ENCODE measurements around the gene GRID2. TPM values are rescaled to one million over a fixed set of nuclear protein-coding genes. Genes with fewer than 3 reads are reported as not detected.

The GRID2 gene
- polyA plus RNA-seq, 1 donor from 2014 or later = 14.9 TPM

GRCh38 chr4:93759506-93759905 lies 1455.7 kb downstream of the GRID2 start:
- H3F3A ChIP-seq (ENCODE audit: insufficient read depth, low read length, poor library complexity, severe bottlenecking) = no peaks in the 10 kb centered on the region
- no peak overlapping the region for H2AFZ ChIP-seq (ENCODE audit: low read depth, low read length)
- no peak overlapping the region for H3K27ac ChIP-seq (ENCODE audit: low read length)
- H3K36me3 ChIP-seq (ENCODE audit: insufficient read depth, low read length) = no peaks in the 10 kb centered on the region
- H4K20me1 ChIP-seq (ENCODE audit: insufficient read depth) = no peaks in the 10 kb centered on the region
- no peaks in the 10 kb centered on the region for H3K9me3 ChIP-seq (ENCODE audit: low read length)
- no peaks in the 10 kb centered on the region for H3K79me2 ChIP-seq (replicated peaks; ENCODE audit: insufficient read depth, low read length)
- no peak overlapping the region for H3K4me3 ChIP-seq (ENCODE audit: low read length)
- H3K9ac ChIP-seq (ENCODE audit: low read length) = no peak overlapping the region
- no peaks in the 10 kb centered on the region for H3K9me2 ChIP-seq (ENCODE audit: insufficient read depth, low read length)
- TF ChIP-seq REST (IDR thresholded peaks at IDR 0.05; ENCODE audit: borderline replicate concordance) (no peak), RAD21 (conservative IDR thresholded peaks at IDR 0.05) (no peak)
- no peak overlapping the region for H3K4me2 ChIP-seq (ENCODE audit: low read length)
- no peaks in the 10 kb centered on the region for H3K27me3 ChIP-seq (ENCODE audit: insufficient read depth, low read depth, low read length)

- Histone ChIP-seq H3K27me3 (ENCODE audit: insufficient read depth, low read depth, low read length) (no peaks in the 10 kb centered on the region), H3K4me3 (ENCODE audit: low read length) (no peak overlapping the region), H3K4me2 (ENCODE audit: low read length) (no peak overlapping the region), H3F3A (ENCODE audit: insufficient read depth, low read length, poor library complexity, severe bottlenecking) (no peaks in the 10 kb centered on the region), H3K9me3 (ENCODE audit: low read length) (no peaks in the 10 kb centered on the region), H3K27ac (ENCODE audit: low read length) (no peak overlapping the region), H3K9me2 (ENCODE audit: insufficient read depth, low read length) (no peaks in the 10 kb centered on the region), H2AFZ (ENCODE audit: low read depth, low read length) (no peak overlapping the region), H4K20me1 (ENCODE audit: insufficient read depth) (no peaks in the 10 kb centered on the region), H3K79me2 (replicated peaks; ENCODE audit: insufficient read depth, low read length) (no peaks in the 10 kb centered on the region), H3K36me3 (ENCODE audit: insufficient read depth, low read length) (no peaks in the 10 kb centered on the region), H3K9ac (ENCODE audit: low read length) (no peak overlapping the region)
- TF ChIP-seq POLR2AphosphoS5 (IDR thresholded peaks at IDR 0.05) (no peak), REST (IDR thresholded peaks at IDR 0.05; ENCODE audit: borderline replicate concordance) (no peak), MXI1 (conservative IDR thresholded peaks at IDR 0.05; ENCODE audit: poor library complexity, severe bottlenecking) (no peak), EZH2 (IDR thresholded peaks at IDR 0.05; ENCODE audit: borderline replicate concordance, insufficient read depth, low read length, poor library complexity, severe bottlenecking) (no peak), RAD21 (conservative IDR thresholded peaks at IDR 0.05) (no peak), CTCF (IDR thresholded peaks at IDR 0.05; ENCODE audit: poor library complexity, severe bottlenecking) (no peak), EP300 (conservative IDR thresholded peaks at IDR 0.05; ENCODE audit: poor library complexity, severe bottlenecking) (no peak), SMC3 (conservative IDR thresholded peaks at IDR 0.05; ENCODE audit: poor library complexity) (no peak), TAF1 (IDR thresholded peaks at IDR 0.05; ENCODE audit: low read depth) (no peak)
Measured at GRCh38 chr4:93760284-93760683, 1456.5 kb downstream of the GRID2 start.

All from neural cell (in vitro differentiated cells).